ENCODE measurements around the gene CD40. TPM values are rescaled to one million over a fixed set of nuclear protein-coding genes. Genes with fewer than 3 reads are reported as not detected.

CD40 gene
- total RNA-seq, 1 donor from 2014 or later = 57.6 TPM

DNA sequence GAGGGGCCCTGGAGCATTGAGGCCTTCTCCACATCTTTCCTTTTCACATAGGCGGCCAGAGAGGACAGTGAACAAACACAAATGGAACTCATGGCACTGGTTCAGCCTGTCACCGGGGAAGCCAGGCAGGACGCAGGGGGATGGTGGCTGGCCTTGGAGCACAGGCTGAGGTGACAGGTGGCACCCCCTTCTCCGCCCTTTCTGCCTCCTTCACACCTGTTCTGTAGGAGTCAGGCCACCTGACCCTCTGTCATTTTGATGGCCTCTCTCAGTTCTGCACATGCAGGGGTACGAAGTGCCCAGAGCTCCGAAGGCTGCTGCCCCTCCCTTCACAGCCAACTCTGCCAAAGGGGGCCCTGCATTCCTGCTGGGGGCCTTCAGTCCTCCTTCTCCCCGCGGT is 60.8 kb downstream of the CD40 start:
- TF ChIP-seq, protein P1, sequence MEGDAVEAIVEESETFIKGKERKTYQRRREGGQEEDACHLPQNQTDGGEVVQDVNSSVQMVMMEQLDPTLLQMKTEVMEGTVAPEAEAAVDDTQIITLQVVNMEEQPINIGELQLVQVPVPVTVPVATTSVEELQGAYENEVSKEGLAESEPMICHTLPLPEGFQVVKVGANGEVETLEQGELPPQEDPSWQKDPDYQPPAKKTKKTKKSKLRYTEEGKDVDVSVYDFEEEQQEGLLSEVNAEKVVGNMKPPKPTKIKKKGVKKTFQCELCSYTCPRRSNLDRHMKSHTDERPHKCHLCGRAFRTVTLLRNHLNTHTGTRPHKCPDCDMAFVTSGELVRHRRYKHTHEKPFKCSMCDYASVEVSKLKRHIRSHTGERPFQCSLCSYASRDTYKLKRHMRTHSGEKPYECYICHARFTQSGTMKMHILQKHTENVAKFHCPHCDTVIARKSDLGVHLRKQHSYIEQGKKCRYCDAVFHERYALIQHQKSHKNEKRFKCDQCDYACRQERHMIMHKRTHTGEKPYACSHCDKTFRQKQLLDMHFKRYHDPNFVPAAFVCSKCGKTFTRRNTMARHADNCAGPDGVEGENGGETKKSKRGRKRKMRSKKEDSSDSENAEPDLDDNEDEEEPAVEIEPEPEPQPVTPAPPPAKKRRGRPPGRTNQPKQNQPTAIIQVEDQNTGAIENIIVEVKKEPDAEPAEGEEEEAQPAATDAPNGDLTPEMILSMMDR (IDR thresholded peaks at IDR 0.05; ENCODE audit: insufficient read depth, low read length, poor library complexity, severe bottlenecking) = no peak
- Histone ChIP-seq H3K4me3 (ENCODE audit: low read depth, low read length) (no peak overlapping the region), H3K36me3 (ENCODE audit: control insufficient read depth, insufficient read depth, low read length) (no peaks in the 10 kb centered on the region), H3K27me3 (ENCODE audit: control insufficient read depth, insufficient read depth, low read length) (peaks cover 52% of the 10 kb centered on the region)
- DNase-seq (ENCODE audit: low read depth) = no peak

Other genes with a start within 250 kb of the CD40 start
- 12.7 and 16.2 TPM in 2 replicates for gene ZSWIM1, start 237.1 kb upstream of the CD40 start, total RNA-seq
- 0.21 and 0.25 TPM in 2 replicates for gene SPATA25, start 230.7 kb upstream of the CD40 start, total RNA-seq
- 7.9 and 9.0 TPM in 2 replicates for gene NEURL2, start 227.1 kb upstream of the CD40 start, total RNA-seq
- gene CTSA, start 227.0 kb upstream of the CD40 start, total RNA-seq = 136 and 192 TPM in 2 replicates
- 55.8 and 71.1 TPM in 2 replicates for gene PLTP, start 206.2 kb upstream of the CD40 start, total RNA-seq
- 22.4 and 29.2 TPM in 2 replicates for gene PCIF1, start 183.6 kb upstream of the CD40 start, total RNA-seq
- gene ZNF335, start 146.1 kb upstream of the CD40 start, total RNA-seq = 20.3 and 26.7 TPM in 2 replicates
- 33.8 and 39.5 TPM in 2 replicates for gene MMP9, start 109.4 kb upstream of the CD40 start, total RNA-seq
- 1.3 TPM in 1 of 2 replicates, not detected in the other for gene SLC12A5, start 89.1 kb upstream of the CD40 start, total RNA-seq
- 30.5 and 31.4 TPM in 2 replicates for gene NCOA5, start 28.4 kb upstream of the CD40 start, total RNA-seq
- gene CDH22, start 190.2 kb downstream of the CD40 start, total RNA-seq = not detected in 2 replicates